Measurements from ENCODE around the gene DCLRE1B.

Gene DCLRE1B

DNA sequence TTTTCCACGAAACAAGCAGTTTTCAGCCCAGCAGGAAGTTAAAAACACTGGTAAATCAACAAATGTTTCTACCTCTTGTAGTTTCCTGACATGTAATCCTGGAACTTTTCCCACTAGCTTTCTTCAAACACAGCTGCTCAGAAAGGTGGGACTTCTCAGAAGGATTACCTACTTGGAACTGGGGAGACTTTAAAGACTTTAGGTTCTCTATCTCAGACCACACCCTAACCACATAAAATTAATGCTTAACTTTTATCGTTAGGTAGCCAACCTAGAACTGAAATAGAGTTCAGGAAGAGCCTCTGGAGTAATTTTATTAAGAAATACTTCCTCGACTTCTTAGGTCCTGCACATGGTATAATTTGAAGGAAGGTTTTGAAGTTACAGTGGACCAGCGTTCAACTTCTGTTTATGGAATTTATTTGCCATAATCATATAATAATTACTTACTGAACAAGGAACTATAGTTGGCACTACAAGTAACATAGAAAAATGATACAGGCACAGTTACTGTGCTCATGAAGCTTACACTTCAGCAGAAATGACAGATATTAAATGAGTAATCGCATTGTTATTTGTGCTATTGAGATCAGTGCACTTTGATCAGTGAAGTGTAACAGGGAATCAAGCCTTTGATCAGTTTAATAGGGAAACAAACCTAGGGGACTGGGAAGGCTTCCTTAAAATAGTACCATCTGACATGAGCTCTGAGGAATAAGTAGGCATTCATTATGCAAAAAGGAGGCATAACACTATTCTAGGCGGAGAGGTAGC, 17.5 kb upstream of the DCLRE1B start, which contains the start of gene BCL2L15:
BCL2L15 (minus strand) TSS at position 180 of the 774 bp plus-strand sequence. CDS start 206 bp downstream, outside the sequence.
- DNase-seq (ENCODE audit: low spot score), result no peak

DNA sequence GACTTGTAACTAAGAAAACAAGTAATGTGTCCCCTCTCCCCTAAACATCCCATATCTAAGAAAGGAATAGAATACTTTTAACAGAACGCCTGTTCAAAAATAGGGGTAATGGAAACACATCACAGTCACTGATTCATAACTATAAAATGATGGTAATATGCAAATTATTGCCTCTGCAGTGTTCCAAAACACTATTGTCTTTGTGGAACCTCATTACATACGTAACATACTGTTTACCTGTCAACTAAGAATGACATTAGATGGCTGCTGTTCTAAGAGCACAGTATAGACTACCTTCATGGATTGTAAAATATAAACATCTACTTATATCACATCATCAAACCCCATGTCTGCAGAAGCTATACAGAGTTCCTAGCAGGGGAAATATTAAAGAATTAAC, 14.3 kb upstream of the DCLRE1B start:
- no peak for DNase-seq (ENCODE audit: low spot score)

DNA sequence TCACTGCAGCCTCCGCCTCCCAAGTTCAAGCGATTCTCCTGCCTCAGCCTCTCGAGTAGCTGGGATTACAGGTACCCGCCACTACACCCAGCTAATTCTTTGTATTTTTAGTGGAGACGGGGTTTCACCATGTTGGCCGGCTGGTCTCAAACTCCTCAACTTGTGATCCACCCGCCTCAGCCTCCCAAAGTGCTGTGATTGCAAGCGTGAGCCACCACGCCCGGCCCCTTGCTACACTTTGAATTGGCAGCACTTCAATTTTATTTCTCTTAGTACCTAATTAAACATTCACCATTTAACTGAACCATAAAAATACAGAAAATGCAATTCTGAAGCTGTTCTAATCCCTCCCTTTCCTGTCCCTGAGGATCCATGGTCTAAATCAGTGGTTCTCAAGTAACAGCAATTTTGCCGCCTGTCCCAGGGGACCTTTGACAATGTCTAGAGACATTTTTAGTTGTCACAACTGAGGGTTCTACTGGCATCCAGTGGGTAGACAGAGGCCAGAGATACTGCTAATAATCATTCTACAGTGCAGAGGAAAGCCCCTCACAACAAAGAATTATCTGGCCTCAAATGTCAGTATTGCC, 13.4 kb upstream of the DCLRE1B start:
- DNase-seq (ENCODE audit: low spot score), result no peak

DNA sequence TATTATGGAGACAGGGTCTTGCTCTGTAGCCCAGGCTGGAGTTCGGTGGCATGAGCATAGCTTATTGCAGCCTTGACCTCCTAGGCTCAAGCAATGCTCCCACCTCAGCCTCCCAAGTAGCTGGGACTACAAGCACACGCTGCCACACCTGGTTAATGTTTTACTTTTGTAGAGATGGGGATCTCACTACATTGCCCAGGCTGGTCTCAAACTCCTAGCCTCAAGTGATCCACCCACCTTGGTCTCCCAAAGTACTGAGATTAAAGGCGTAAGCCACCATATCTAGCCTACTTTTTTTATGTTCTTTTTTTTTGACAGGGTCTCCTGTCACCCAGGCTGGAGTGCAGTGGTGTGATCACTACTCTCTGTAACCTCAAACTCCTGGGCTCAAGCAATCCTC, 11.9 kb upstream of the DCLRE1B start:
- no peak for DNase-seq (ENCODE audit: low spot score)

DNA sequence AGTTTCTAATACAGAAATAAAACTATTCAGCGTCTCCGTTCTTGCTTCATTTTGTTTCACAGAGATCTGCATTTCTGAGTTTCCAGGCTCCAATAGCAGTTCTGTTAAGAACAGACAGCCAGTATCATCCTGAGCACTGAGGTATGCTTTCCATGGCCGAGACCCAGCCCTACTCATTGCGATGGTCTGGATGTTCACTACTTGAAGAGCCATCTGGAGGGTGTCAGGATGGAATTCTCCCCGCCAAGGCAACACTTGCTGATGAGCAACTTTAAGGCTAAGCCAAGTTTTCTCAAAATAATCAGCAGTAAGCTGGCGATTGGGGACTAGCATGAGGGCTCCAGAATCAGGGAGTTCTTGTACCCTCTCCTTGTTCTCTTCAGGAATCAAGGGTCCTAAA, 10.0 kb upstream of the DCLRE1B start:
- no peak for DNase-seq (ENCODE audit: low spot score)

DNA sequence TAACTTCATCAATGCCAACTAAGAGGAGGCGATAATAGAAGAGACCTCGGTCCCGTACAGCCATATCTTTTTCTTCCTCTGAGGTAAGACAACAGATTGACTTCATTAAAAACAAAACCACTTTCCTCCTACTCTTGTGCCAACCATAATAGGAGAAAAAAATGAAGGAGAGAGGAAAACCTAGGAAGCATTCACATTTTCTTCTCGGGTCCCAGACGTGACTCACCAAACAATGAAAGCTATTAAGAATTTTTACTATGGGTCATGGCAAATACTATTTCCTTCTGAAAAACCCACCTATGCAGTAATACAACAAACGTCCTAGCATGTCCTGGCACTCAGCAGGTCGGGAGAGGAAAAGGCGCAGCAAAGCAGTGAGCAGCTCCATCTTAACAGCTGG, 9.2 kb upstream of the DCLRE1B start:
- no peak for DNase-seq (ENCODE audit: low spot score)

DNA sequence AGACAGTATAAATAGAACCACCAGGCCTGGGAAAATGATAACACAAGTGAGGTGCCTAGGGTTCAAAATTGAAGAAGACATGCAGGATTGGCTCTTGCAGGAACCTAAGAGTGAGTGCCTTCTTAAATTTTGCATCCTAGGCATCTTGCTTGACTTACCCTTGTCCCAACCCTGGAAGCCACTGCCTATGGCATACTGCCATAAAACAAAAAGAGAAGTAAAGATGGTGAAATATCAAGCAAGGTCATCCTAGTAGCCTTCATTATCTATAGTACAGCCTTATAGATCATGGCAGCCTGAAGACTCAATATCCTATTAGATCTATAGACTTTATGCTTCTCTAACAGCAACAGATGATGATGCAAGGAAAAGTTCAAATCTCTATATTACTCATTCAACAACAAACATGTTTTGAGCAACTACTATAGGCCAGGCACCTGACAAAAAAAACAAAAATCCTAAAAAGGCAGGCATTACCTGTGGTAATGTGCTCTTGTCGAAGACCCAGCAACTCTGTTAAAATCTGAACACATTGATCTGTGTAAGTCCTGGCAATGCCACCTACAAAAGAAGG, 6.8 kb upstream of the DCLRE1B start:
- no peak for DNase-seq (ENCODE audit: low spot score)

DNA sequence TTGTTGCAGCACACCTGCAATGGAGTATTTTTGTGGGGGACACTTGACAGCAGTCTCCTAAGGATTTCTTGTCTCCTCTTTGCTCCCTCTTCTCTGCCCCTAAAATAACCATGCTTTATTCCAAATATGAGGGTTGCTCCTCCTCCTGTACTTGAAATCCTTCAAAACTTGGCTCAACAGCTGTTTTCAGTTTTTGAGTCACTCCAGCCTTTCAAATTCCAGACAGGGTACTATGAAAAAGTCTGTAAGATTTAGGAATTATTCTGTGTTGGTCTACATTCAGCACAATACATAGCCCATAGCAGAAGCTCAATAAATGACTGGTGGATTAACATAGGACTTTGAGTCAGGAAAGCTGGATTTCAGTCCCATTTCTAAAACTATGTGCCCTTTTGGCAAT, 6.0 kb upstream of the DCLRE1B start:
- DNase-seq (ENCODE audit: low spot score), result no peak

DNA sequence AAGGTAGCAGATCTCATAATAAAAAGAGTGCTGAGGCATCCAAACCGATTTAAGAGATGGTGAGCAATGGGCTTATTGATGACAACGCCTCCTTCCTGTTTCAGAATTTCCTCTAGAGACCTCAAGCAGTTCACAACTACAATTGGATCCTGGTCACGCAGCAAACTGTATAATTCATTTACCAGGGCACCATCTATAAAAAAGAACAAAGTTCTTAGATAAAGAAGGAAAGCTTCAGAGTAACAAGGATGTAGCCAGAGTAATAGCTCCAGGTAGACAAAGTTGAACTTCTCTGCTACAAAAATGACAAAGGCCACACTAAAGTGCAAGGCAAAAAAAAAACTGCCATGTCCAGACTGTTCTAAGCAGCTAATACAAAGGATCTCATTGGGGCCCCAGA, 3.9 kb upstream of the DCLRE1B start:
- DNase-seq (ENCODE audit: low spot score), result no peak

DNA sequence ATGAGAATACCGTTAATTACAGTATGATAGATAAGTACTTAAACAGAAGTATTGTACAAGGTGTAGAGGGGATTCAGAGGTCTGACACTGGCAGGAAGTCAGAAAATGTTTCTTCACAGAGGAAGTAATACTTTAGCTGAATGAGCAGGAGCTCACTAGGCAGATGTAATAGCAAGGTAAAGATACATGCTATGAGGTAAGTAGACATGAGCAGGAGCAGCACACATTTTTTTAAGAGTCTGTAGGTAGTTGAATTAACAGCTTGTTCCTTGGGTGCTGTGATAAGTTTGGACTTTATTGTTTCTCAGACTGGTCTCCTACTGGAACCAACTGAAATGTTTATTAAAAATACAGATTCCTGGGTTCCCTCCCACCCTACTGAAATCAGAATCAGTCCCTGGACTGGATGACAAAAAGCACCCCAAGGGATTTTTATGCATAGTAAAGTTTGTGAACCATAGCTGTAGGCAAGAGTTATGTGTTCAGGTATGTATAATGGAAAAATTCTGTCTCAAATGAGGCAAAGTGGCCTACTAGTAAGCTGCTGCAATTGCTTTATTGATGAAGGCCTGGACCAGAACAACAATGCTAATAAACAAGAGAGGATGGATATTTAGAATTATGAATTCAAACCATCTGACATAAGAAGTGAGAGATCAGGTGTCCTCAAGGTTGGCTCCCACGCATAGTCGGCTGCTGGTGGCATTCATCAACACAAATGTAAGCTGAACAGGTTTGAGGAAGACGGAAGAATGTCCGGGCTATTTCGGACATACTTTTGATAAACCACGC, 1.4 kb upstream of the DCLRE1B start:
- no peak for DNase-seq (ENCODE audit: low spot score)

DNA sequence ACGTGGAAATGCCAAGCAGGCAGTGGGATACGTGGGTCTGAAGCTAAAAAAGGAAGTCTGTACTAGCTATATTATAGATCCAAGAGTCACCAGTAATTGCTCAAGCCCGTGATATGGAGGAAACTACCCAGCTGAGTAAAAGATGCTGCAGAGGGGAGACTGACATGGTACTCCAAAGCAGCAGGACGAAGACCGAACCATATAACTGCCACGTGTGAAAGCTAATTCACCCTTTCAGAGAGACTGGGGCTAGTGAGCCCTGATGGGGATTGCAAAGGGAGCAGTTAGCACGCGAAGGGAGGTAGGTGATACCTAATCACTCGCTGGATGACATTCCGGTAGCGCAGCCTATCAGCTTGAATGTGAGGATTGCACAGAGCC, 843 bp upstream of the DCLRE1B start:
- peak; percentile 50 for DNase-seq (ENCODE audit: low spot score)

DNA sequence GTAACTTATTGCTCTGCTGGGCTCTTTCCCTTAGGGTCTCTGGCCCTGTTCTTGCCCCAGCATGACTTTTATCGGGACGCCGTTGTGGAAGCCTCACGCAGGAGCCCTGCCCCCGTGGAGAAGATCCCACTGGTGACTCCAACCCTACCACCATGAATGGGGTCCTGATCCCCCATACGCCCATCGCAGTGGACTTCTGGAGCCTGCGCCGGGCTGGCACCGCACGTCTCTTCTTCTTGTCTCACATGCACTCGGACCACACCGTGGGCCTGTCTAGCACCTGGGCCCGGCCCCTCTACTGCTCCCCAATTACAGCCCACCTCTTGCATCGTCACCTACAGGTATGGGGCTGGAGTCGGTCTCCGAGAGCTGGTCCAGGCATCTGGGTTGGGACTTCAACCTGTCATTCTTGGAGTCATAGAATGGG, 322 bp downstream of the DCLRE1B start:
- DNase-seq (ENCODE audit: low spot score), result no peak

DNA sequence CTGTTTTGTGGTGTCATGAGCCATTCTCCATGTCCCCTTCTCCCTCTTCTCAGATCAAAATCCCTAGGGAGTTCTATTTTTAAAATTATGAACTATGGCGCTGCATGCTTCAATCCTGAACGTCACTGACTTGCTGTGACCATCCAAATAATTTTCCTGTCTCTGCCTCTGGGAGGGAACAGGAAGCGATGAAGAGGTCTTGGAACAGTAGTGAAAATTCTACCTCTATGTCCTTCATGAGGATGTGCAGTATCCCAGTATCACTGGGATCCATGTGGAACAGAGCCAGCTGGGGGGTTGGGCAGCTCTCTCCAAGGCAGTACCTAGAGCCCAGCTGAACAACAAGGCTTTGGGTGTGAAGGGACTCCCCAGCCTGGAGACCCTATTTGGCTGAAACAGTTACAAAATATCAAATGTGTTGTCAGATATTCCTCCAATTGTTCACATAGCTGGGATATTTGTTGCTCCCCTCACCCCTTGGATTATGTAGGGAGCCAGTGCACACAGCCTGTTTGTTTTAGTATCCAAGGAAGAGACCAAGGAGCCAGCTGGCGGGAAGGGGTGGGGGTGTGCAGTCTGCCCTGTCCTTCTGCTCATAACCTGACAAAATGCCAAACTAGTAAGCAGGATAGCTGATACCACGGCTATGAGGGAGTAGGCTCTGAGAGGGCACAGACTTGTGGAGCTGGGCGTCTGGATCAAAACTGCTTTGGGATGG, 7.6 kb downstream of the DCLRE1B start:
- peak; percentile 72 for DNase-seq (ENCODE audit: low spot score)

DNA sequence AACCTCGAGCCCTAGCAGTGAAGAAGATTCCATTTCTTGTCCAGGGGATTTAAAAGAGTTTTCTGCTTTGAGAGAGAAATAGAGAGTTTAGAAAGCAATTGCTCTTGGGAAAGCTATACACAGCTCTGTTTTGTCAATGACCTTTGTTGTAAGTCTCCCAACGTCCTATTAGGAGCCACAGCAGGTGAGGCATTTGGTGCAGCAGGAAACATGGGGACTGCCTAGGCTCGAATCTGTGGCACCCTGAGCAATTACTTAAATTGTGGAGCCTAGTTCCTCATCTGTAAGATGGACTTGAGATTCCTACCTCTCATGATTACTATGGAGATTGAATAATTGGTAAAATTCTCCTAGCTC, 8.2 kb downstream of the DCLRE1B start:
- DNase-seq (ENCODE audit: low spot score), result no peak

DNA sequence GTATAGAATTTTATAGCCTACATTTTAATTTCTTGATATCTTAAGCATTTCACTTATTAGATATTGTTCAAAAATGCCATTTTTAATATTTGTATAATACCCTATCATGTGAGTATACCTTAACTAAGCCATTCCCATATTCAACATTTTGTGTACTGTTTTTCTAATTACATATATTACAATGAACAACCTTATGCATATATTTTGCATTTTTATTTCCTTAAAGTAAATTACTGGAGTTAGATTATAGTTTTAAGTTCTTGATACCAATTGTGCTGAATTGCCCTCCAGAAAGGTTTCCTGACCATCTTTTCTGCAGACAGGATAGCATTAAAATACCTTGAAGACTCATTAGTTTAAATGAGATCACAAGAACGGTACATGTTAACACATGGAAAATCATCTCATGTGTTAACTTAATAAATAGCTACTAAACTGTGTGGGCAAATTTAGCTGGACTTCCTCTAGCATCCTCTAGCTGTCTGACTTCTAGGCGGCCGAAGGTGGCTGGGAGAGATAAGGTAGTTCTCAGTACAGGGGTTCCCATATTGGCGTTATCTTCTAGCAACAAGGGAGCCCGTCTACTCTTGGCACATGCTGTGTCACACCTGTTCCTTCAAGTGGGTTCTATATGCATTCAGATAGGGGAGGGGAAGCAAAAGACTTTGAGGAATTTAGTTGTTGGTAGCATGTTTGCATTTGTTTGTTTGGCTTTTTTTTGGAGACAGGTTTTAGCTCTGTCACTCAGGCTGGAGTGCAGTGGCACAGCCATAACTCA, 8.9 kb downstream of the DCLRE1B start:
- DNase-seq (ENCODE audit: low spot score), result no peak

DNA sequence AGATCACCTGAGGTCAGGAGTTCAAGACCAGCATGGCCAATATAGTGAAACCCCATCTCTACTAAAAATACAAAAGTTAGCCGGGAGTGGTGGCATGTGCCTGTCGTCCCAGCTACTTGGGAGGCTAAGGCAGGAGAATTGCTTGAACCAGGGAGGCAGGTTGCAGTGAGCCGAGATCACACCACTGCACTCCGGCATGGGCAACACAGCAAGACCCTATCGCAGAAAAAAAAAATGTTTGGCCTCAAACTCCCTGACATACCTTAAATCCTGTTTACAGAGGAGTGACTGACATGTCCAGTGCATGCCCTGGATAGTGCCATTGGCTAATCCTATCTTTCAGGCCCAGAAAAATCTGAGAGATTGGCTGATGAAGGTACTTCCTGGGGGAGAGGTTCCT, 11.8 kb downstream of the DCLRE1B start:
- DNase-seq (ENCODE audit: low spot score), result no peak

DNA sequence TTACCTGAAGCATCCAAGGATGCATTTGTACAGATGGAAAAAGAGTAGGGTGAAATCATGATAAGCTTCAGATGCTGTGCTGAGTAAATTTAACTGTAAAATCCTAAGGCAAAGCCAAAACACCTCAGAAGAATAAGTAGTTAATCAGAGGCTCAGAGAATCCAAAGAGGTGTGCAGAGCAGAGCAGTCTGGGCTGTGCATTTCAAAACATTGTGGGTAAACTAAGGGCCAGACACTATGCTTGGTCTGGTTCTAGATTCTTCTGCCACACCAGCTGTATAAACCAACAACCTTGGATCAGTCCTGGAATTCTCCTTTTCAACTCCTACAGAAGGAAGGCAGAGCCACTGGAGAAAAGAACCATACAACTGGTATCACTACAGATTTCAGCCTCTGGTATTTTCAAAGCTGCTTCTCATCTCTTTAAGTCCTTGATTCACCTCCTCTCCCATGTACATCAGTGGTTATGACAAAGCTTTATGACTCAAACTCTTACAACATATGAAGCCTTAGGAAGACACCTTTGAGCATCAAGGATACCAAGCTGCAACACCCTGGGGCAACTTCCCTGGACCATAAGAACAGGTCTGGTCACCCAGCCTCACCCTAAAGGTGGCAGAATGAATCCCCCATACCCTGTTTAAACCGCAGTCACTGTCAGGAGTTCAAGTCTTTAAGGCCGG, 12.4 kb downstream of the DCLRE1B start:
- DNase-seq (ENCODE audit: low spot score), result no peak

DNA sequence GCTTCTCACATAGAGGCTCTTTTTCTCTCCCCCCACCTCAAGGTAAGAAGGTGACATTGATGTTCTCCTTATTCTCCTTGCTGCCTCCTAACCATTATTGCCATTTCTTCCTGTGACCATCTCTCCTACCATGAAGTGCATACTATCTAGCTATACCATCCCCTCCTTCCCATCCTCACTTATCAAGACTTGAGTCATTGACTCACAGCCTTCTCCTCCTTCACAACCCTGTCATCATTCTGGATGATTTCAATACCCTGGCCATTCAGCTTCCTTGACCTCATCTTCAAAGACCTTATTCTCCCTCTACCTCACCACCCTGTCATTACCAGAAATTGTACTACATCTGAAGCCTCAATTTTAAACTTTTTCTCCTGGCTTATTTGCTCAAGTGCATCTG, 13.1 kb downstream of the DCLRE1B start:
- no peak for DNase-seq (ENCODE audit: low spot score)

DNA sequence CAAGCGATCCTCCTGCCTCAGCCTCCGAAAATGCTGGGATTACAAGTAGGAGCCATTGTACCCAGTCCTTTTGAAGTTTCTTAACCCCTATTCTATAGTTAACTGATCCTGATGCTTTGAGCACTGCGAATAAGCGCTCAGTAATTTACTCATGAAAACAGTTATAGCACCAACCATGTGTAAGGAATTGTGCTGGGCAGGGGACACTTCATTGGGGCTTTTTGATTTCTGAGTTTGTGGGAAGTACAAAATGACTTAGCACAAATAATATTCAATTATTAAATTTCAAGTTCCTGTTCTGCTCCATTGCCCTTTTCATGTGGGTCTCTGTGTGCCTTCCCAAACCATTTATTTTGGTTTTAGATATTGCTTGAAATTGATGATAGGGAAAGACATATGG, 17.8 kb downstream of the DCLRE1B start:
- DNase-seq (ENCODE audit: low spot score), result no peak

DNA sequence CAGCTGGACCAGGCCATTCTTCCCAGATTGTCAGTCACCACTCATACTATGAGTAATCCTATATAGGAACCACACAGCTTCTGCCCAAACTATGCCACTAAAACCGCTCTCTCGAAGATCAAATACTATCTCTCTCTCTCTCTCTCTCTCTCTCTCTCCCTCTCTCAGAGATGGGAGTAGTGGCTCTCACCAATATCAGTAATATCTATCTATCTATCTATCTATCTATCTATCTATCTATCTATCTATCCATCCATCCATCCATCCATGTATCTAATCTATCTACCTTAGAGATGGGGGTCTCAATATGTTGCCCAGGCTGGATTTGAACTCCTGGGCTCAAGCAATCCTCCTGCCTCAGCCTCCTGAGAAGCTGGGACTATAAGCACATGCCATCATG, 19.3 kb downstream of the DCLRE1B start:
- DNase-seq (ENCODE audit: low spot score), result no peak
